Left lung (tissue), 10 donors: ENCODE measurements around the gene SLC29A4. TPM values are rescaled to one million over a fixed set of nuclear protein-coding genes. Genes with fewer than 3 reads are reported as not detected.

Experiments
- ATAC-seq: fragments of 200-7000 bp; cut with Tn5 transposase; one replicate; pipeline ENCODE4 v1.9.1; 2020; ENCODE audit warnings: moderate library complexity
- DNase-seq, 4 donors: peaks; one replicate each; pipeline ENCODE4 v3.0.0-alpha.2; 2013 to 2020
- H3K27ac ChIP-seq, 2 donors: fragments of 200-600 bp; sonication (generic) in 1 of 2; one replicate each; pipeline versions ENCODE4 v1.5.0 to v1.8.0; 2020 to 2021
- H3K27me3 ChIP-seq, 2 donors: fragments of 200-600 bp; sonication (generic) in 1 of 2; one replicate each; pipeline versions ENCODE4 v1.5.0 to v1.8.0; 2020 to 2021
- H3K36me3 ChIP-seq, 2 donors: fragments of 200-600 bp; sonication (generic) in 1 of 2; one replicate each; pipeline versions ENCODE4 v1.5.0 to v1.8.0; 2020 to 2021
- H3K4me1 ChIP-seq, 2 donors: fragments of 200-600 bp; one replicate each; pipeline ENCODE4 v1.8.0; 2021
- H3K4me3 ChIP-seq, 2 donors: fragments of 200-600 bp; sonication (generic) in 1 of 2; one replicate each; pipeline versions ENCODE4 v1.5.0 to v1.8.0; 2020 to 2021; ENCODE audit warnings: mild to moderate bottlenecking in 1 of 2
- H3K9me3 ChIP-seq, 2 donors: fragments of 200-600 bp; sonication (generic) in 1 of 2; one replicate each; pipeline versions ENCODE4 v1.5.0 to v1.8.0; 2020 to 2021
- CTCF ChIP-seq, 2 donors: fragments of 200-600 bp; sonication (generic) in 1 of 2; IDR thresholded peaks; one replicate each; pipeline versions ENCODE4 v1.5.0 to v1.8.0; 2021; ENCODE audit warnings: antibody characterized with exemption in 2 of 2
- intact Hi-C, 2 donors: fragments of 100-400 bp; cut with DNase I; formaldehyde crosslinking; loops; one replicate each; pipeline versions ENCODE4 v1.11.2 to v1.14.2; 2022
- polyA plus RNA-seq, 6 donors: library from polyadenylated mRNA; unstranded; fragments of 120-200 nt; gene quantifications; one replicate each; pipeline ENCODE4 v1.2.1, GENCODE V29; 2013; ENCODE audit not compliant: insufficient read length in 6 of 6
- total RNA-seq, 2 donors: library from RNA; stranded (reverse); fragmentation: NEBNext Ultra II Directional; extraction: Animal tissue kit (Norgen Biotek cat#: 25700); gene quantifications; one replicate each; pipeline ENCODE4 v1.2.1, GENCODE V29; 2021
- donor health status: DM: no; HTN: yes; CAD: no.
- donor health status: DM: no; HTN: no; CAD: no.

Gene SLC29A4
- total and polyA plus RNA-seq, 8 donors: 1.2 to 35.0 (median 21.0) TPM

GRCh38 chr7:5294169-5294987, 11.6 kb downstream of the SLC29A4 start:
- Histone ChIP-seq H3K36me3 (no peaks in the 10 kb centered on the region), H3K4me3 (no peak overlapping the region), H3K27ac (no peak overlapping the region), H3K27me3 (peaks cover 0 to 40% of the 10 kb centered on the region in 2 donors), H3K4me1 (no peaks in the 10 kb centered on the region), H3K9me3 (peaks cover 0 to 4% of the 10 kb centered on the region in 2 donors)
- DNase-seq (no peak), ATAC-seq (no peak)
- no peak for TF ChIP-seq CTCF (IDR thresholded peaks at IDR 0.05)
- intact Hi-C loops: no loop called here

GRCh38 chr7:5295039-5296014, 12.6 kb downstream of the SLC29A4 start:
- H3K36me3 ChIP-seq: no peaks in the 10 kb centered on the region
- ATAC-seq (no peak), DNase-seq (no peak)
- peaks cover 0 to 40% of the 10 kb centered on the region in 2 donors for H3K27me3 ChIP-seq
- peaks cover 0 to 4% of the 10 kb centered on the region in 2 donors for H3K9me3 ChIP-seq
- no peak overlapping the region for H3K27ac ChIP-seq
- no peak for TF ChIP-seq CTCF (IDR thresholded peaks at IDR 0.05)
- no peaks in the 10 kb centered on the region for H3K4me1 ChIP-seq
- intact Hi-C loops: no loop called here
- H3K4me3 ChIP-seq: no peak overlapping the region

- TF ChIP-seq CTCF (IDR thresholded peaks at IDR 0.05): no peak
Measured at GRCh38 chr7:5296015-5296610, 13.4 kb downstream of the SLC29A4 start.

GRCh38 chr7:5296611-5297226, 14.0 kb downstream of the SLC29A4 start:
- TF ChIP-seq CTCF (IDR thresholded peaks at IDR 0.05): no peak
- DNase-seq (no peak), ATAC-seq (peak; percentile 13)
- peaks cover 0 to 40% of the 10 kb centered on the region in 2 donors for H3K27me3 ChIP-seq
- intact Hi-C loops: no loop called here
- H3K27ac ChIP-seq: no peak overlapping the region
- peaks cover 0 to 4% of the 10 kb centered on the region in 2 donors for H3K9me3 ChIP-seq
- no peaks in the 10 kb centered on the region for H3K36me3 ChIP-seq
- no peak overlapping the region for H3K4me3 ChIP-seq
- no peaks in the 10 kb centered on the region for H3K4me1 ChIP-seq

More at GRCh38 chr7:5296015-5296610, 13.4 kb downstream of the SLC29A4 start:
- ATAC-seq (no peak), DNase-seq (no peak)
- no peak overlapping the region for H3K27ac ChIP-seq
- H3K4me1 ChIP-seq: no peaks in the 10 kb centered on the region
- no peaks in the 10 kb centered on the region for H3K36me3 ChIP-seq
- intact Hi-C loops: no loop called here
- peaks cover 0 to 40% of the 10 kb centered on the region in 2 donors for H3K27me3 ChIP-seq
- no peak overlapping the region for H3K4me3 ChIP-seq
- H3K9me3 ChIP-seq: peaks cover 0 to 4% of the 10 kb centered on the region in 2 donors
